HepG2 (cell line): Measurements from ENCODE around the gene HCFC1. TPM values are rescaled to one million over a fixed set of nuclear protein-coding genes. Genes with fewer than 3 reads are reported as not detected.

ENCODE experiments used
- ATAC-seq: fragments of 200-7000 bp; cut with Tn5 transposase; 3 replicates; pipeline ENCODE4 v1.9.1; 2020; ENCODE audit warnings: mild to moderate bottlenecking, moderate library complexity
- BruUV-seq: library from RNA; stranded (reverse); fragments of 400-500 nt; replicated peaks from 2 replicates; lab custom pipeline; 2021; lab: Mats Ljungman, UMichigan
- CTCF ChIA-PET: fragments of 300-600 bp; formaldehyde crosslinking; extraction: SDS; loops from one replicate; lab custom pipeline; 2021; ENCODE audit warnings: low total read pairs, inconsistent platforms, low intra/inter-chr PET ratio; lab: Yijun Ruan, JAX
- POLR2A ChIA-PET: fragments of 350-600 bp; sonication (Branson Sonifier 250); formaldehyde crosslinking; loops from one replicate; lab custom pipeline; 2020; ENCODE audit warnings: antibody characterized with exemption, inconsistent platforms; lab: Yijun Ruan, JAX
- DNase-seq: peaks from one replicate; pipeline ENCODE4 v3.0.0-alpha.2; 2015; ENCODE audit warnings: low spot score
- FAIRE-seq: peaks from 3 replicates; lab custom pipeline; 2011; peaks lifted over from hg19 to GRCh38; lab: Jason Lieb, UNC
- H2AFZ ChIP-seq: one replicate; pipeline ENCODE4 v1.6.1; 2011; ENCODE audit warnings: low read length, inconsistent platforms
- H3K27ac ChIP-seq: fragments of 300-600 bp; 3 replicates; pipeline ENCODE4 v1.8.0; 2011; ENCODE audit warnings: mixed run types, mild to moderate bottlenecking, mixed read lengths, low read length, inconsistent platforms; ENCODE audit not compliant: insufficient read depth; ENCODE audit errors: extremely low read length
- H3K27me3 ChIP-seq, 2 experiments: fragments of 200-600 bp in 1 of 2; 2 replicates in 1 of 2; 3 replicates in 1 of 2; pipeline versions ENCODE4 v1.6.0 to v1.8.0; 2011; ENCODE audit warnings: low read length in 2 of 2, mild to moderate bottlenecking in 2 of 2, moderate library complexity in 2 of 2, inconsistent platforms in 1 of 2; ENCODE audit not compliant: insufficient read depth in 2 of 2, control insufficient read depth in 1 of 2
- H3K36me3 ChIP-seq, 2 experiments: fragments of 200-600 bp in 1 of 2; replicated peaks in 1 of 2; 2 replicates in 1 of 2; 3 replicates in 1 of 2; pipeline versions ENCODE4 v1.5.1 to v1.8.0; 2011; ENCODE audit warnings: low read length in 2 of 2, inconsistent platforms in 1 of 2; ENCODE audit not compliant: insufficient read depth in 2 of 2, control insufficient read depth in 1 of 2
- H3K4me1 ChIP-seq: 2 replicates; pipeline ENCODE4 v1.5.1; 2012; ENCODE audit warnings: low read length, inconsistent platforms; ENCODE audit not compliant: insufficient read depth
- H3K4me2 ChIP-seq: 2 replicates; pipeline ENCODE4 v1.6.0; 2011; ENCODE audit warnings: low read depth, low read length, inconsistent platforms
- H3K4me3 ChIP-seq, 3 experiments: fragments of 200-600 bp in 1 of 3; sonication (generic), shearing (Covaris generic) in 1 of 3; replicated peaks in 1 of 3; 2 replicates each; pipeline ENCODE4 v1.5.1; 2011 to 2016; ENCODE audit warnings: low read length in 3 of 3, inconsistent platforms in 2 of 3, low read depth in 2 of 3, mild to moderate bottlenecking in 2 of 3, control low read depth in 1 of 3, mixed read lengths in 1 of 3; ENCODE audit not compliant: insufficient read depth in 1 of 3
- H3K79me2 ChIP-seq: one replicate; pipeline ENCODE4 v1.6.1; 2011; ENCODE audit warnings: low read length, inconsistent platforms; ENCODE audit not compliant: insufficient read depth
- H3K9ac ChIP-seq: 2 replicates; pipeline ENCODE4 v1.6.0; 2011; ENCODE audit warnings: mild to moderate bottlenecking, low read depth, low read length, inconsistent platforms; ENCODE audit not compliant: insufficient read depth
- H3K9me3 ChIP-seq: 2 replicates; pipeline ENCODE4 v1.5.1; 2012; ENCODE audit warnings: mild to moderate bottlenecking, low read length
- H4K20me1 ChIP-seq: 2 replicates; pipeline ENCODE4 v1.6.0; 2011; ENCODE audit warnings: inconsistent platforms, mild to moderate bottlenecking, low read length, moderate library complexity; ENCODE audit not compliant: insufficient read depth
- ARHGAP35 ChIP-seq: sonication (generic); formaldehyde crosslinking; IDR thresholded peaks from 2 replicates; pipeline ENCODE4 v1.9.0; 2022; ENCODE audit warnings: mild to moderate bottlenecking, inconsistent platforms, moderate library complexity, missing genetic modification reagents, borderline replicate concordance
- ATAD3A ChIP-seq: sonication (generic); formaldehyde crosslinking; IDR thresholded peaks from 2 replicates; pipeline ENCODE4 v1.4.0; 2020; ENCODE audit warnings: missing genetic modification reagents
- ATF7-NPFF ChIP-seq: sonication (generic); formaldehyde crosslinking; IDR thresholded peaks from 2 replicates; pipeline ENCODE4 v1.8.1; 2023; ENCODE audit warnings: mild to moderate bottlenecking, low read depth, missing genetic modification reagents, moderate library complexity
- FOXP1 ChIP-seq, 2 experiments: fragments of 450-650 bp in 1 of 2; IDR thresholded peaks; 2 replicates each; pipeline ENCODE4 v1.6.1; 2017 to 2018; ENCODE audit warnings: antibody characterized with exemption in 1 of 2
- JDP2 ChIP-seq: sonication (generic); formaldehyde crosslinking; IDR thresholded peaks from 2 replicates; pipeline ENCODE4 v1.8.1; 2022; ENCODE audit warnings: missing genetic modification reagents, borderline replicate concordance
- KAT2B ChIP-seq: fragments of 150-350 bp; IDR thresholded peaks from 2 replicates; pipeline ENCODE4 v1.6.1; 2014; ENCODE audit warnings: low read depth, low read length, borderline replicate concordance
- NR2C2 ChIP-seq: sonication (generic); formaldehyde crosslinking; IDR thresholded peaks from 2 replicates; pipeline ENCODE4 v1.4.0; 2020; ENCODE audit warnings: missing genetic modification reagents, mild to moderate bottlenecking, moderate library complexity, borderline replicate concordance
- RBAK ChIP-seq: sonication (generic); formaldehyde crosslinking; IDR thresholded peaks from 2 replicates; pipeline ENCODE4 v1.5.1; 2020; ENCODE audit warnings: mild to moderate bottlenecking, missing genetic modification reagents
- REPIN1 ChIP-seq: sonication (generic); formaldehyde crosslinking; IDR thresholded peaks from 2 replicates; pipeline ENCODE4 v1.8.0; 2022; ENCODE audit warnings: missing genetic modification reagents, low read depth, mild to moderate bottlenecking, borderline replicate concordance
- STAT5B ChIP-seq: sonication (generic); formaldehyde crosslinking; IDR thresholded peaks from 2 replicates; pipeline ENCODE4 v1.4.0; 2020; ENCODE audit warnings: missing genetic modification reagents
- ZBTB20 ChIP-seq: sonication (generic); formaldehyde crosslinking; IDR thresholded peaks from 2 replicates; pipeline ENCODE4 v1.8.1; 2023; ENCODE audit warnings: missing genetic modification reagents, low read depth, mild to moderate bottlenecking, borderline replicate concordance
- ZNF343 ChIP-seq: sonication (generic); formaldehyde crosslinking; IDR thresholded peaks from 2 replicates; pipeline ENCODE4 v1.4.0; 2020; ENCODE audit warnings: mild to moderate bottlenecking, missing genetic modification reagents
- ZSCAN29 ChIP-seq: sonication (generic); formaldehyde crosslinking; conservative IDR thresholded peaks from 2 replicates; pipeline ENCODE4 v1.4.0; 2020; ENCODE audit warnings: mild to moderate bottlenecking, missing genetic modification reagents
- ZZZ3 ChIP-seq: sonication (generic); formaldehyde crosslinking; IDR thresholded peaks from 2 replicates; pipeline ENCODE4 v1.4.0; 2020; ENCODE audit warnings: missing genetic modification reagents, mild to moderate bottlenecking, borderline replicate concordance
- WGBS: methylation state at CpG from one replicate; pipeline ENCODE4 v1.1.6; 2017; ENCODE audit warnings: low lambda C conversion rate; 5-methylcytosine and 5-hydroxymethylcytosine counted together
- in situ Hi-C: cut with HindIII; loops from 2 replicates; pipeline ENCODE4 v1.10.0; 2017; ENCODE audit warnings: low pct_unique_long_range_greater_than_20kb; ENCODE audit not compliant: extremely low pct_ligation_motif_present
- intact Hi-C: fragments of 100-400 bp; cut with micrococcal nuclease; formaldehyde crosslinking; loops from one replicate; pipeline ENCODE4 v1.10.0; 2022; ENCODE audit not compliant: unreplicated experiment
- polyA plus RNA-seq, 8 experiments: library from polyadenylated mRNA; depleted of rRNA in 3 of 8; stranded (reverse) in 7 of 8; unstranded in 1 of 8; fragments of >200 nt; fragmentation: Illumina TruSeq in 4 of 8; extraction: Trizol in 4 of 8; gene quantifications; 2 replicates each; pipeline versions ENCODE4 v1.2.1 to v1.2.3, GENCODE V29; 2011 to 2016; ENCODE audit warnings: low read depth in 4 of 8, missing spikeins in 1 of 8, mixed read lengths in 1 of 8; ENCODE audit not compliant: insufficient read depth in 1 of 8
- total RNA-seq, 5 experiments: library from RNA; depleted of rRNA; stranded (reverse); fragments of >200 nt; fragmentation: Illumina TruSeq; extraction: Trizol; gene quantifications; 2 replicates each; pipeline ENCODE4 v1.2.3, GENCODE V29; 2016; ENCODE audit warnings: low read depth in 1 of 5
- TF ChIP-seq, protein P1 (sequence below): sonication (generic); formaldehyde crosslinking; IDR thresholded peaks from 2 replicates; pipeline ENCODE4 v1.5.0; 2020; ENCODE audit warnings: mild to moderate bottlenecking, missing genetic modification reagents, moderate library complexity
- TF ChIP-seq, protein P2 (sequence below): sonication (generic); formaldehyde crosslinking; IDR thresholded peaks from 2 replicates; pipeline ENCODE4 v1.4.0; 2020; ENCODE audit warnings: missing genetic modification reagents, mild to moderate bottlenecking, borderline replicate concordance
- TF ChIP-seq, protein P3 (sequence below): sonication (generic); formaldehyde crosslinking; IDR thresholded peaks from 2 replicates; pipeline ENCODE4 v1.5.1; 2020; ENCODE audit warnings: missing genetic modification reagents, mild to moderate bottlenecking, borderline replicate concordance

HCFC1 gene
- total and polyA plus RNA-seq, 2 of the 13 experiments (the other 11 are each of a cell fraction or from before 2014, with no cell fraction given), result 5.8 to 17.8 TPM

DNA sequence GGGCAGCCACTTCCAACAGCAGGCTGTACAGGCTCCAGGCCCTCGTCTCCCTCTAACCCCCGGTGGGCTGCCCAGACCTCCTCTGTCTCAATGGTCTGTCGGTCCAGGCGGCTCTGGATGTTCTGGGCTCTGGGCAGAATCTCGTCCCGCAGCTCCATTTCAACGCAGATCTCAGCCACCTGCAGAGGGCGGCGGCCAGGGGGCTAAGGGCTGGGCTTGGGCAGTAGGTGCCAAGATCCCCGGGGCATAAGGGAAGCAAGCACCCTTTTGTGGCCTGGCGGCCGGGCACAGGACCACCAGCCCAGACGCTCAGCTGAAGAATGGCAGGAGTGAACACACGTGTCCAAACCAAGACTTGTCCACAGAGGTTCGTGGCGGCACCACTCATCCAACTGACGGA is 57.9 kb downstream of the HCFC1 start:
- BruUV-seq, result no TSS peak
- ChIA-PET CTCF (no interaction called here), POLR2A (no interaction called here)
- Histone ChIP-seq H3K27me3 (no peaks in the 10 kb centered on the region; a peak in 2 of 5 replicates), H3K36me3 (no peaks in the 10 kb centered on the region), H3K4me2 (no peak overlapping the region), H4K20me1 (no peaks in the 10 kb centered on the region), H3K4me1 (peaks cover 5% of the 10 kb centered on the region), H3K79me2 (no peaks in the 10 kb centered on the region), H3K27ac (no peak overlapping the region), H3K9ac (no peak overlapping the region), H3K4me3 (no peak overlapping the region), H3K9me3 (no peaks in the 10 kb centered on the region), H2AFZ (no peak overlapping the region)
- 57% methylated on average over 4 of the region's 17 CpGs for WGBS
- FAIRE-seq (no peak), ATAC-seq (no peak), DNase-seq (no peak)
- in situ Hi-C loops, result no loop called here
- no peak for TF ChIP-seq STAT5B (CRISPR knock-in tag)
- TF ChIP-seq, protein P1, sequence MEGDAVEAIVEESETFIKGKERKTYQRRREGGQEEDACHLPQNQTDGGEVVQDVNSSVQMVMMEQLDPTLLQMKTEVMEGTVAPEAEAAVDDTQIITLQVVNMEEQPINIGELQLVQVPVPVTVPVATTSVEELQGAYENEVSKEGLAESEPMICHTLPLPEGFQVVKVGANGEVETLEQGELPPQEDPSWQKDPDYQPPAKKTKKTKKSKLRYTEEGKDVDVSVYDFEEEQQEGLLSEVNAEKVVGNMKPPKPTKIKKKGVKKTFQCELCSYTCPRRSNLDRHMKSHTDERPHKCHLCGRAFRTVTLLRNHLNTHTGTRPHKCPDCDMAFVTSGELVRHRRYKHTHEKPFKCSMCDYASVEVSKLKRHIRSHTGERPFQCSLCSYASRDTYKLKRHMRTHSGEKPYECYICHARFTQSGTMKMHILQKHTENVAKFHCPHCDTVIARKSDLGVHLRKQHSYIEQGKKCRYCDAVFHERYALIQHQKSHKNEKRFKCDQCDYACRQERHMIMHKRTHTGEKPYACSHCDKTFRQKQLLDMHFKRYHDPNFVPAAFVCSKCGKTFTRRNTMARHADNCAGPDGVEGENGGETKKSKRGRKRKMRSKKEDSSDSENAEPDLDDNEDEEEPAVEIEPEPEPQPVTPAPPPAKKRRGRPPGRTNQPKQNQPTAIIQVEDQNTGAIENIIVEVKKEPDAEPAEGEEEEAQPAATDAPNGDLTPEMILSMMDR (CRISPR knock-in tag), result no peak
- TF ChIP-seq, protein P2, sequence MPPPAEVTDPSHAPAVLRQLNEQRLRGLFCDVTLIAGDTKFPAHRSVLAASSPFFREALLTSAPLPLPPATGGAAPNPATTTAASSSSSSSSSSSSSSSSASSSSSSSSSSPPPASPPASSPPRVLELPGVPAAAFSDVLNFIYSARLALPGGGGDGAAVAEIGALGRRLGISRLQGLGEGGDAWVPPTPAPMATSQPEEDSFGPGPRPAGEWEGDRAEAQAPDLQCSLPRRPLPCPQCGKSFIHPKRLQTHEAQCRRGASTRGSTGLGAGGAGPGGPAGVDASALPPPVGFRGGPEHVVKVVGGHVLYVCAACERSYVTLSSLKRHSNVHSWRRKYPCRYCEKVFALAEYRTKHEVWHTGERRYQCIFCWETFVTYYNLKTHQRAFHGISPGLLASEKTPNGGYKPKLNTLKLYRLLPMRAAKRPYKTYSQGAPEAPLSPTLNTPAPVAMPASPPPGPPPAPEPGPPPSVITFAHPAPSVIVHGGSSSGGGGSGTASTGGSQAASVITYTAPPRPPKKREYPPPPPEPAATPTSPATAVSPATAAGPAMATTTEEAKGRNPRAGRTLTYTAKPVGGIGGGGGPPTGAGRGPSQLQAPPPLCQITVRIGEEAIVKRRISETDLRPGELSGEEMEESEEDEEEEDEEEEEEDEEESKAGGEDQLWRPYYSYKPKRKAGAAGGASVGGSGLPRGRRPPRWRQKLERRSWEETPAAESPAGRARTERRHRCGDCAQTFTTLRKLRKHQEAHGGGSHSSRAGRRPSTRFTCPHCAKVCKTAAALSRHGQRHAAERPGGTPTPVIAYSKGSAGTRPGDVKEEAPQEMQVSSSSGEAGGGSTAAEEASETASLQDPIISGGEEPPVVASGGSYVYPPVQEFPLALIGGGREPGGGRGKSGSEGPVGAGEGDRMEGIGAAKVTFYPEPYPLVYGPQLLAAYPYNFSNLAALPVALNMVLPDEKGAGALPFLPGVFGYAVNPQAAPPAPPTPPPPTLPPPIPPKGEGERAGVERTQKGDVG (CRISPR knock-in tag), result no peak
- no peak for TF ChIP-seq RBAK (CRISPR knock-in tag)
- TF ChIP-seq REPIN1, result no peak
- TF ChIP-seq NR2C2, result no peak
- no peak for TF ChIP-seq ZSCAN29 (CRISPR knock-in tag)
- no peak for TF ChIP-seq ZNF343 (CRISPR knock-in tag)
- TF ChIP-seq ZBTB20 (CRISPR knock-in tag), result no peak
- no peak for TF ChIP-seq FOXP1 (IDR thresholded peaks at IDR 0.05)
- no peak for TF ChIP-seq FOXP1 (CRISPR knock-in tag; IDR thresholded peaks at IDR 0.05)
- no peak for TF ChIP-seq ATF7-NPFF (CRISPR knock-in tag)
- TF ChIP-seq JDP2 (CRISPR knock-in tag), result no peak
- TF ChIP-seq ARHGAP35 (CRISPR knock-in tag), result no peak
- no peak for TF ChIP-seq ZZZ3
- TF ChIP-seq ATAD3A (CRISPR knock-in tag), result no peak
- TF ChIP-seq KAT2B, result no peak
- TF ChIP-seq, protein P3, sequence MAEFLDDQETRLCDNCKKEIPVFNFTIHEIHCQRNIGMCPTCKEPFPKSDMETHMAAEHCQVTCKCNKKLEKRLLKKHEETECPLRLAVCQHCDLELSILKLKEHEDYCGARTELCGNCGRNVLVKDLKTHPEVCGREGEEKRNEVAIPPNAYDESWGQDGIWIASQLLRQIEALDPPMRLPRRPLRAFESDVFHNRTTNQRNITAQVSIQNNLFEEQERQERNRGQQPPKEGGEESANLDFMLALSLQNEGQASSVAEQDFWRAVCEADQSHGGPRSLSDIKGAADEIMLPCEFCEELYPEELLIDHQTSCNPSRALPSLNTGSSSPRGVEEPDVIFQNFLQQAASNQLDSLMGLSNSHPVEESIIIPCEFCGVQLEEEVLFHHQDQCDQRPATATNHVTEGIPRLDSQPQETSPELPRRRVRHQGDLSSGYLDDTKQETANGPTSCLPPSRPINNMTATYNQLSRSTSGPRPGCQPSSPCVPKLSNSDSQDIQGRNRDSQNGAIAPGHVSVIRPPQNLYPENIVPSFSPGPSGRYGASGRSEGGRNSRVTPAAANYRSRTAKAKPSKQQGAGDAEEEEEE, result no peak
- intact Hi-C loops, result no loop called here
